ENCODE measurements around the gene ITSN2. TPM values are rescaled to one million over a fixed set of nuclear protein-coding genes. Genes with fewer than 3 reads are reported as not detected.

The ITSN2 gene
- total and polyA plus RNA-seq, 8 donors = 28.7 to 85.6 (median 38.7) TPM

GRCh38 chr2:24328010-24328409, 32.3 kb downstream of the ITSN2 start:
- peak; percentile 47 for ATAC-seq
- H3K4me1 ChIP-seq = peaks cover 0 to 50% of the 10 kb centered on the region in 2 donors
- no peak for TF ChIP-seq CTCF (IDR thresholded peaks at IDR 0.05)

GRCh38 chr2:24317491-24317920, 42.8 kb downstream of the ITSN2 start:
- Histone ChIP-seq H3K36me3 (no peaks in the 10 kb centered on the region), H3K4me3 (no peak overlapping the region), H3K27me3 (no peaks in the 10 kb centered on the region), H3K27ac (no peak overlapping the region), H3K4me1 (peaks cover 0 to 12% of the 10 kb centered on the region in 2 donors), H3K9me3 (no peaks in the 10 kb centered on the region)
- DNase-seq (no peak), ATAC-seq (peak; percentile 47)
- TF ChIP-seq CTCF (IDR thresholded peaks at IDR 0.05) = no peak
- intact Hi-C loops (cut with DNase I) = loop anchor here in 1 of 2 donors (10.0 kb wide), 1 partner anchor 57 kb away; no protein-coding TSS in a partner anchor

More at GRCh38 chr2:24328010-24328409, 32.3 kb downstream of the ITSN2 start:
- no peaks in the 10 kb centered on the region for H3K27me3 ChIP-seq
- no peaks in the 10 kb centered on the region for H3K9me3 ChIP-seq
- no peak overlapping the region for H3K27ac ChIP-seq
- no peak overlapping the region for H3K4me3 ChIP-seq
- intact Hi-C loops (cut with DNase I) = no loop called here
- peaks cover 0 to 7% of the 10 kb centered on the region in 2 donors for H3K36me3 ChIP-seq
- DNase-seq = peak in 1 of 4 donors; percentile 32

GRCh38 chr2:24315669-24316068, 44.7 kb downstream of the ITSN2 start:
- no peak for ATAC-seq
- peaks cover 0 to 13% of the 10 kb centered on the region in 2 donors for H3K36me3 ChIP-seq
- peaks cover 0 to 12% of the 10 kb centered on the region in 2 donors for H3K4me1 ChIP-seq
- no peaks in the 10 kb centered on the region for H3K27me3 ChIP-seq
- TF ChIP-seq CTCF (IDR thresholded peaks at IDR 0.05) = no peak
- H3K9me3 ChIP-seq = no peaks in the 10 kb centered on the region
- no peak for DNase-seq
- H3K4me3 ChIP-seq = no peak overlapping the region
- intact Hi-C loops (cut with DNase I) = loop anchor here in 1 of 2 donors (10.0 kb wide), 1 partner anchor 59 kb away; no protein-coding TSS in a partner anchor
- H3K27ac ChIP-seq = no peak overlapping the region

GRCh38 chr2:24313744-24314632, 46.3 kb downstream of the ITSN2 start:
- H3K27me3 ChIP-seq = no peaks in the 10 kb centered on the region
- peaks cover 0 to 27% of the 10 kb centered on the region in 2 donors for H3K36me3 ChIP-seq
- no peak for TF ChIP-seq CTCF (IDR thresholded peaks at IDR 0.05)
- DNase-seq (no peak), ATAC-seq (no peak)
- H3K4me3 ChIP-seq = no peak overlapping the region
- no peak overlapping the region for H3K27ac ChIP-seq
- no peaks in the 10 kb centered on the region for H3K9me3 ChIP-seq
- peaks cover 0 to 12% of the 10 kb centered on the region in 2 donors for H3K4me1 ChIP-seq
- intact Hi-C loops (cut with DNase I) = loop anchor here in 1 of 2 donors (10.0 kb wide), 1 partner anchor 61 kb away; no protein-coding TSS in a partner anchor

- Histone ChIP-seq H3K27ac (no peak overlapping the region), H3K27me3 (no peaks in the 10 kb centered on the region), H3K9me3 (no peaks in the 10 kb centered on the region), H3K36me3 (peaks cover 0 to 63% of the 10 kb centered on the region in 2 donors), H3K4me3 (no peak overlapping the region), H3K4me1 (no peaks in the 10 kb centered on the region)
- intact Hi-C loops (cut with DNase I) = no loop called here
- no peak for TF ChIP-seq CTCF (IDR thresholded peaks at IDR 0.05)
- ATAC-seq = no peak
- no peak for DNase-seq
Observed at GRCh38 chr2:24307961-24308360, 52.4 kb downstream of the ITSN2 start.
